HG03196 (cell line): ENCODE data around the gene POLR1F.
"Not testable (repeated sequence)": the region's sequence is repeated elsewhere in the genome, so short reads cannot be mapped to it uniquely, and the experiment has no call there.

Source experiments
- ATAC-seq: cut with Tn5 transposase; IDR thresholded peaks from one replicate; pipeline ENCODE4 v1.9.1; 2021; ENCODE audit not compliant: unreplicated experiment

Gene POLR1F, protein sequence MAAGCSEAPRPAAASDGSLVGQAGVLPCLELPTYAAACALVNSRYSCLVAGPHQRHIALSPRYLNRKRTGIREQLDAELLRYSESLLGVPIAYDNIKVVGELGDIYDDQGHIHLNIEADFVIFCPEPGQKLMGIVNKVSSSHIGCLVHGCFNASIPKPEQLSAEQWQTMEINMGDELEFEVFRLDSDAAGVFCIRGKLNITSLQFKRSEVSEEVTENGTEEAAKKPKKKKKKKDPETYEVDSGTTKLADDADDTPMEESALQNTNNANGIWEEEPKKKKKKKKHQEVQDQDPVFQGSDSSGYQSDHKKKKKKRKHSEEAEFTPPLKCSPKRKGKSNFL

DNA sequence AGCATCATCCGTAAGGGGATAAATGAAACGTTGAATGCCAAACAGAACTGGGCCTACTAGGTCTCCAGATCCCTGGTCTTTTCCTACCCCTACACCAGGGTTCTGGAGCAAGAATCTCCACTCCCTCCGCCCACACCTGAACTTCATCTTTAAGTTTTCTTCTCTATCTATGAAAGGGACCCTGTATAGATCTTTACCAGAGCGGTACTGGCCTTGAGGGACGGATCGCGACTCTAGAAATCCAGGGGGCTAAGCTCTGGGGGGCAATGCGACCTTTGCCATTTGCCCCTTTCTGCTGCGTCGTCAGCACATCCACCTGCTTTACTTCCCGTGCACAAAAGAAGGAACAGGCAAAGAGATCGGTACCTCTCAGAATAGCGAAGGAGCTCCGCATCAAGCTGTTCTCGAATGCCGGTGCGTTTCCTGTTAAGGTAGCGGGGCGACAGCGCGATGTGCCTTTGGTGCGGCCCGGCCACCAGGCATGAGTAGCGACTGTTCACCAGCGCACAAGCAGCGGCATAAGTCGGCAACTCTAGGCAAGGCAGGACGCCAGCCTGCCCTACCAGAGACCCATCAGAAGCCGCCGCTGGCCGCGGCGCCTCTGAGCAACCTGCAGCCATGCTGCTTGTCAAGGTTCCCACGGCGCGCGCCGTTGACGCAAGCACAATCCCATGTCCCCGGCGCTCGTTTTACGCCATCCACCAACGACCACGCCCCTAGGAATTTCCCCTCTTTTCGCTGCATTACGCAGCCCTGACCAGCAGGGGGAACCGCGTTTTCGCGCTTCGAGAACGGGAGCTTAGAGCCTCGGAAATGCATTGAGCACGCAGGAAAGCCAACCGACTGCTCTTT is at the start of gene POLR1F:
Gene POLR1F (minus strand): TSS at position 641 of the 852 bp plus-strand sequence. CDS start 21 bp downstream, at position 620.
- ATAC-seq, result peak; percentile 98

DNA sequence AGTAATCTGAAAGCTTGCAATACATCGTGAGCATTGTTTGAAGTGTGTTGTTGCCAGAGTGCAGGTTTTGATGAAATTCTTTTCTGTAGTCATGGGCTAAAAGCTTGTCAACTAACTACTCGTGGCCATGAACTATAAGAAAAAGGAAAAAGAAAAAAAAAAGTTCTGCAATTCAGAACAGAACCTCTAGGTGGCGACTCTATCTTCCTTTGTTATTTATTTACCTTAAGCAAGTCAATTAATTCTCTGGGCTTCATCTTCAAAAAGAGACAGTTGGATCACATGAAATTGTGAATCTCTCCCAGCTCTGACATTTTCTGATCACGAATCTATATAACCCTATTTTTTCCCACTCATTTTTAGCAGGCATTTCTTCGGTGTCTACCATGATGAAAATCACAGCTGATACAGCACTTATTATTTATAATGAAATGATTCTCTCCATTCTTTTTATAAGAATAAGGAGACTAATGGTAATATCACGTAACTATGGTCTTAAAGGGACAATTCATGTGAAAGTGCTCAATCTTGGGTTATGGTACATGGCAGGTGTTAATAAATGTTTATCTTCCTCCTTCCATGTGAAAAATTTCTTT is 45.8 kb upstream of the POLR1F start:
- no peak for ATAC-seq

DNA sequence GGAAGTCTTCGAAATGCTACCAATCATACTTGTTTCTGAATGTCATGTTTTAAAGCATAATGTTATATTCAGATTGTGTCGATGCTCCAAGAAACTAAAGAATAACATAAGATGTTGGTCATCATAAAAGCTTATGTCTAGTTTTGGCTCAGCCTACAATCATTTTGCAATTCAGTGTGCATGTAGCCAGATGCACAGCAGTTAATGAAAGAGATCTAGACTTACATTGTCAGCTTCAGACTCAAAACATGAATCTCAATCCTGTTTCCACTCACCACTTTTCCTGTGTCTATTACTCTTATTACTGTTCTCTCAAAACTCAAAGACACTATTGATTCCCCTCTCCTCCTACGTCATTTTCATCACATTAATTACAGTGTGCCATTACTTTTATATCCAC is 43.2 kb upstream of the POLR1F start:
- ATAC-seq, result no peak

DNA sequence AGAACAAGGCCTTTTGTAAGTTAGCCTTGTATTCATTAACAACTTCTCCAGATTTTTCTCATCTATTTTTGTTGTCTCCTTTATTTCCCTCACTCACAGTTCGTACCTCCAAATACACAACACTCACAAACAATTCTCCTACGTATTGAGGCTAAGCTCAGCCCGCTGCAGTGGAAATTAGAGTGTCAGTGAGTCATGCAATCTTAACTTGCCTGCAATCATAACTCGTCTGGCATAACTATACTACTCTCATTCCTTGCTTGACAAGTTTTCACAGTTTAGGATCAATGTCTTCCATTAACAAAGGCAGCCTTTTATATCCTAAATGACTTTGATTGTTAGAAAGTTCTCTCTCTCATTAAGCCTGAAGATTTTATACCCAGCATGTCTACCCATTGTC is 40.8 kb upstream of the POLR1F start:
- no peak for ATAC-seq

DNA sequence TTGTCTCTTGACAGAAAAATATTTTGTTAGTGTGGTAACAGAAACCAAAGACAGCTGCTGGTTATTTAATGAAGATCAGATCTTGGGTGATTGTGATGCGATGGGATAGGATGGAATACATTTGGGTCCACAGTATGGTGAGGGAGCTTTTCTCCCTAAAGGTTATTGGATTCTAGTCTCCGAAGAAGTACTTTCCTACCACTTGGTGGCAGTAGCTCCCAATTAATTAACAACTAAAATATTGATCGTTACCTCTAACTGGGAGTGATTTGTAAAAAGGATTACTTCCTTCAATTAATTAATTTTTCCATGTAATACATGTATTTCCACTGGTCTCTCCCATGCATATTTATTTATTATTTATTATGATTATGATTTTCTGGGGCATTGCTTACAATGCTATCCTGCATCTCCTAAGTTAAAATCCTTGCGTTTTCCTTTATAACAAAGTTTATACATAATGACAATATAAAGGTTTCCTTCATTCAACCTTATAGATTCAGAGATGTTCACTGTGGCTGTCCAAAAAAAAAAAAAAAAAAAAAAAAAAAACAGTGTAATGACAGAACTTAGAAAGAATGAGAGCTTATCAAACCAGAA is 39.0 kb upstream of the POLR1F start:
- no peak for ATAC-seq

DNA sequence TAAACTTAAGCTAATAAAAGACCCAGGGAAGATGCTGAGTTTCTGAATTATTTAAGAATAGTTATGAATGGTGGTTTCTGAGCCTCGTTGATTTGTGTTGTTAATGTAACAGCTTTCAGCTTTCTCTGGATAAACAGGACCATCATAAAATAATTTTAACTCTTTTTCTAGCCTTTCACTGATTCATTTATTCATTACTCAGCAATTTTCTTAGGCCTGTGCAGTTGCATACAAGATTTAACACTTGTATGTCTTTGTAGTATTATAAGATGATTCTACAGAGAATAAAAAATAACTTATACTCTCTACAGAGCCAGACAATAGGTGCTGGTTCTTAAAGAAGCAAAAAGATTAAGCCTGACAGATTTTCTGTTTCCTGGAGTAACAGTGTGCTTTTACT is 35.2 kb upstream of the POLR1F start:
- no peak for ATAC-seq

DNA sequence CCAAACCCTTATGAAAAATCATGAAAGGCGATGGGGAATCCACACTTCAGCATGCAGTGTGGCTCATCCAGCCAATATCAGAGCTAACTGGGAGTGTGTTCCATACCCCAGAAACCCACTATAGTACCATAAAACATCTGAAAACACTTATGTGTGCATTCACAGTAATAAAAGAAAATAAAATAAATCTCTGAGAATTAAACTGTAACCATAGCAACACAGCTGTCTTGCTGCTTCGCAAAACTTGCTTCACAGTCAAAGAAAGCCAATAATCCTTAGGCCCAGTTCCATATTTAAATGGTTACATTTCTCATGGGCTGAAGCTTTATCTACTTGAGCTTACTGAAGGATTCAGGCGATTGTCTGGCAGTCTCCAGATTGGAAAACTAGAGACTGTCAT is 19.9 kb upstream of the POLR1F start:
- ATAC-seq, result no peak

DNA sequence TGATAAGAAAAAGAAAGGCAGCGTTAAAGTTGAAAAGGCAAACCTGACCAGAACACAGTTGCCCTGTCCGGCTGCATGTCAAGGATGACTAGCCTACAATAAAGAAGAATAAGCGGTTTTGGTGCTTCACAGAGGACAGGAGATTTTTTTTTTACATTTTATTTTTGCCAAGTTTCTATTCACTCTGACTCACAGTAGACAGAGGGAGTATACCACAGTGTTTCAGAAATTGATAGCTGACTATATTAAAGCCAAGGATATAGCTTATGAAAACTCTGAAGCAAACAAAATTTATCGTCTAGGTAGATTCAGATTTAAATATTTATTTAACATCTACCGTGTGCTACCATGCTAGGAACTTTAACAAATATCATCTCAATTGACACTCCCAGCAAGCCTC is 16.9 kb upstream of the POLR1F start:
- ATAC-seq, result no peak

DNA sequence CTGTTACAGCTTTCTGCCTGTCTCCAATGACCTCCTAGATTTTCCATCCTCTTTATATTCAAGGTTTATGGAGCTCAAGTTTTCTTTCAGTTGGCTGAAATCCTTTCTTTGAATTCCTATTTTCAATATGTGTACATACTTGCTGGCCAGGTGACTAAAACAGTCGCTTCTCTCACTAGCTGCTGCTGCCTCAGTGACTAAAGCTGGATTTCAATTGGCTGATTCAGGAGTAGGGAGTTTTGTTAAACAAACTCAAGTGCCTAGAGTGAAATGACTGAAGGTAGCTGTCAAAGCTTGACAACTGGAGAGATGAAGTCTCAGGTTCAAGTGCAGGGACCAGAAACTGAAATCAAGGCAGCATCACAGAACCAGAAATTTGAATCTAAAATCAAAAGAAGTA is 6.7 kb upstream of the POLR1F start:
- ATAC-seq, result no peak

DNA sequence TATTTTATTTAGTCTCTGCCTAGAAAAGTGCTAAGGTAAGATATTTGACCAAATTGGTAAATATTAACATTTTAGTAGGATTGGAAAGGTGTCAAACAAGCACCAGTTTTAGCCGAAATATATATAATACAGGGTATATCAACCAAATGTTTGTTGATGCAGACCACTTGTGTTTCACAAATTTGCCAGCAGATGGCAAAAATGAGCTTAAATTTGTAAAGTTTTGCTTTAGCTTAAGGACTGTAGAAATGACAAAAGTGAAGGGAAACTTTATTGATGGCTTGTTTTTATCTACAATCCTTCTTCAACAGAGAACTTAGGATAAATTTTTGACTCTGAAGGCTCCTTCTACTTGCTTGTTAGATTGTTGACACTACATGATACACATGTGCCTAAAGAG is 4.8 kb upstream of the POLR1F start:
- ATAC-seq, result no peak

DNA sequence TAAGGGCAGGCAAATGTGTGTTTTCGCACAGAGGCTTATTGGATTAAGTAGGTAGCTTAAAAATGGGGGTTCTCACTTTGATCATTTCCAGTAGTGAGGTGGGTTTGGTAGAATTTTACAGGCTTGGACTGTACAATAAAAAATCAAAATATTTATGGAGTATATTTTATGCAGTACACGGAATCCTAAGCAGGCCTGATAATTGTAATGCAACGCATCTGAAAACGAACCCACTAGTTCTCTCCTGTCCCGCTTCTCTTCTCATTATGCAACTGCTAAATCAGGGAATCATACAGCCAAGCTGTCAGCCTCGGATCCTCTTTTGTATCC is 377 bp upstream of the POLR1F start:
- no peak for ATAC-seq

DNA sequence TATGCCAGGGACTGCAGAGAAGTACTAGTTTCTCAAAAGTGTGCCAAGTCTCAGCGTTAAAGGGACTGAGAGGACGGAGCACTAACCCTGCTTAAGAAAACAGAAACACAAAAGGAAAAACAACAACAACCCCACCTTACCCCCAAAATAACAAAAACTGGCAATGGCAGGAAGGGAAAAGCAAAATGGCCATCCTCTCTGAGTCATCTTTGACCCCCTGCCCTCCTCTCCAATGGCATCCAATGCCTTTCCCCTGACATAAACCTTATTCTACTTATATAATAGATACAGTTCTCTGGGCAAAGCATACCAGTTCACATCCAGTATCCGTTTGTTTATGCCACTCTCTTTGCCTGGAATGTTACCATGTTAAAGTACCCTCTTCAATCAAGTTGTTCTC is 1.6 kb downstream of the POLR1F start:
- ATAC-seq, result no peak

DNA sequence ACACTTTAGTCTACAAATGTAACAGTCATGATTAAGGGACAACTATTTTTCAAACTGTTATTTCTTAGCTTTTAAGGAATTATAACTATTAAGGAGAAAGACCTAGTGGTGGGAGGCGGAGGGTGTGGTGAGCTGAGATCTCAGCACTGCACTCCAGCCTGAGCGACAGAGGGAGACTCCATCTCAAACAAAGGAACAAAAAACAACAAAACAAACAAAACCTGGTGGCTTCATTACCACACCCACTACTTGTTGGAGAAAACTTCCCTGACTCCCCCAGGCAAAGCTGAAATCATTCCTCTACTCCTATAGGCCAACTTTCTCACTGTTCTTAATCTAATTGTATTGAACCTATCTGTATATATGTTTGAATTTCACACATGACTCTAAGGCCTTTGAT is 3.2 kb downstream of the POLR1F start:
- no peak for ATAC-seq

DNA sequence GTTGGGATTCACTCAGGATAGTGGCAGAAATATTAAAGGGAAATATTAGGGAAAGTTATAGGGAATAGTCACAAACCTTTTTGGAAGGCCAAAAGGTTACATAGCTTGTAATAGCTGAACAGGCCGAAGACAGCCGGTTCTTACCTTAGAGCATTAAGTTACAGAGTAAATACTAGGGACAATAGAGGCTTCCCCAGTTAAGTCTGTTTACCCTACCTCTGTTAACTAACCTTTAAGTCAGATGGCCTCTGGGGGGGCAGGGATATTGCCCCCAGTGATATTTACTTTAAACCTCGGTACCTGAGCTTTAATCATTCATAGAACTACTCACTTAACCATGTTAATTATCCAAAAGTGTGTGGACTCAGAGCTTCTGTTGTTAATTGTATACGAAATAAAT is 7.4 kb downstream of the POLR1F start:
- no peak for ATAC-seq

DNA sequence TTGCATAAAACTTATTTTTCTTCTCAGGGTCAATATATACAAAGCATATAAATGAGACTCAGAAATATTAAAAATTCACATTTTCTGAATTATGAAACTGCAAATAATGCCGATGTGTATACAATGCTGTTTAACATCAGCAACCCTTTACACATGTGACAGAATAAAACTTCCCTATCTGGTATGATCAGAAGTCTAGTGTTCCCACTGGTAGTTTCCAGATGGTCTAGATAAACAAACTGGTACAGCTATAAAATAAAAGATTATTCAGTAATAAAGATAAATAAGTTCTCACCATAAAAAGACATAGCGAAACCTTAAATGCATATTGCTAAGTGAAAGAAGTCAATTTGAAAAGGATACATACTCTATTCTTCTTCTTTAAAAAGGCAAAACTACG is 7.9 kb downstream of the POLR1F start:
- ATAC-seq, result no peak

DNA sequence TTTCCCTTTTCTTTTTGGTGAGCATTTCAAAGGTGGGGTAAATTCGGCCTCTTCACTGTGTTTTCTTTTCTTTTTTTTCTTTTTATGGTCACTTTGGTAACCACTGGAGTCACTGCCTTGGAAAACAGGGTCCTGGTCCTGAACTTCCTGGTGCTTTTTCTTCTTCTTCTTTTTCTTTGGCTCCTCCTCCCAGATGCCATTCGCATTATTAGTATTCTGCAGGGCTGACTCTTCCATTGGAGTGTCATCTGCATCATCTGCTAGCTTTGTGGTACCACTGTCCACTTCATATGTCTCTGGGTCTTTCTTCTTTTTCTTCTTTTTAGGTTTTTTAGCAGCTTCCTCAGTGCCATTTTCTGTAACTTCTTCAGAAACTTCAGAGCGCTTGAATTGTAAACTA is 10.5 kb downstream of the POLR1F start:
- no peak for ATAC-seq

DNA sequence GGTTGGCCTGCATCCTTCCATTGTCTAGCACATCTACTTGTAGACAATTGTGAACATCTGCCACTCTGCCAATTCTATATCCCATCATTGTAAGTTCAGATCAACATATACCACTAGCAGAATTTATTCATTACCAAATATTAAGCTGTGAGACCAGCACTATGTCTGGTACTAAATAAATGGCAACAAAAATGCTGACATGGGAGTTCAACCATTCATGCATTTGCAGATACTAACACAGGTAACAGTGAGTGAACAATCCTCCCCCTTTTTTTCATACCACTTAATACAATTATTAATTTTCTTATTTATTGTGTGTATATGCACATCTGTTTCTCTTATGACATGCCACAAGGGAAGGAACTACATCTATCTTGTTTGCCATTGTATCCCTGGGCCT is 11.9 kb downstream of the POLR1F start:
- no peak for ATAC-seq

DNA sequence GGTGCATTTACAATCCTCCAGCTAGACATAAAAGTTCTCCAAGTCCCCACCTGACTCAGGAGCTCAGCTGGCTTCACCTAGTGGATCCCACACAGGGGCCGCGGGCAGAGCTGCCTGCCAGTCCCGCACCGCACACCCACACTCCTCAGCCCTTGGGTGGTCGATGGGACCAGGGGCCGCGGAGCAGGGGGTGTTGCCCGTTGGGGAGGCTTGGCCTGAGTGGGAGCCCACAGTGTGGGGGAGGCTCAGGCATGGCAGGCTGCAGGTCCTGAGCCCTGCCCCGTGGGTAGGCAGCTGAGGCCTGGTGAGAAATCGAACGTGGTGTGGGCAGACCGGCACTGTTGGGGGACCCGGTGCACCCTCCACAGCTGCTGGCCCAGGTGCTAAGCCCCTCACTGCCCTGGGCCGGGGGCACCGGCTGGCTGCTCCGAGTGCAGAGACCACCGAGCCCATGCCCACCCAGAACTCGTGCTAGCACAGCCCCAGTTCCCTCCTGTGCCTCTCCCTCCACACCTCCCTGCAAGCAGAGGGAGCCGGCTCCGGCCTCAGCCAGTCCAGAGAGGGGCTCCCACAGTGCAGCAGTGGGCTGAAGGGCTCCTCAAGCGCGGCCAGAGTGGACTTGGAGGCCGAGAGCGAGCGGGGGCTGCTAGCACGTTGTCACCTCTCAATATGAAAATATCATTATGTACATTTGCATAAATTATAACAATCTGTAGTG is 16.6 kb downstream of the POLR1F start:
- ATAC-seq, result no peak

DNA sequence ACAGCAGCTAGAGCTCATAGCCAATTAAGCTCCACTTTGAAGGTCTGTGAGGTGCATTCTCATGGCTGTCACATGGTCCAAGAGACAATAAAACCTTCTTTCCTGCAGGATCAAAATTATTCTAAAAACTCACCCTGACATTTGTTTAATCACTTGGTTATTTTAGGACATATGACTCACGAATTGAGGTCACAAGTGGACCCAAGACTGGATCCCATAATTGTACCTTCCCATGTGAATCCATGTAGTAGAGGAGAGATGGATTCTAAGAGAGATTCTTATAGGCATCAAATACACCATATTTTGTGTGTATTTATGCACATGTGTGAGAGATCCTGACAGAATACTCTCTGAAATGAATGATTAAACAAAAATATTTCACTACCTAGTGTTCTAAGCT is 18.1 kb downstream of the POLR1F start:
- ATAC-seq, result no peak

DNA sequence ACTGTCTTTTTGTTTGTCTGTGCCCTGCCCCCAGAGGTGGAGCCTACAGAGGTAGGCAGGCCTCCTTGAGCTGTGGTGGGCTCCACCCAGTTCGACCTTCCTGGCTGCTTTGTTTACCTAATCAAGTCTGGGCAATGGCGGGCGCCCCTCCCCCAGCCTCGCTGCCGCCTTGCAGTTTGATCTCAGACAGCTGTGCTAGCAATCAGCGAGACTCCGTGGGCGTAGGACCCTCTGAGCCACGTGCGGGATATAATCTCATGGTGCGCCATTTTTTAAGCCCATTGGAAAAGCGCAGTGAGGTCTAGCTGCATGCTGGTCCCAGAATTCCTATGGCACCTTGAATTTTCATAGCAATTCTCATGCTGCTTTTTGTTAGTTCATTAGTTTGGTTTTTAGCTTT is 19.7 kb downstream of the POLR1F start:
- ATAC-seq, result not testable (repeated sequence)

DNA sequence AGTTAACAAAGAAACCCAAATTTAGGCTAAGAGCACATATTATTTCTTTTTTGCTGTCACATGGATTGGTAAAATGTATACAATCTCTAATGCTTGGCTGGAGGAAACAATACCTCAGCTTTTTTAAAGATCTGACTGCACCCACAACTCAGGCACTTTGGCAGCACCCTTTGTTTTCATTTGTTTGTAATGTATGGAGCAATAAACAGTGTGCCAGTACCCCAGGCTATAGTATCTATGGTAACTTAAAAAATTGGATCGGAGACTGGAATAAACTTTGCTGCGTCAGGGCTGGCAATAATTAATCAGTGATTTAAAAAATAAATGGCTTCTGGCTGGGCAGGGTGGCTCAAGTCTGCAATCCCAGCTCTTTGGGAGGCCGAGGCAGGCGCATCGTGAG is 27.2 kb downstream of the POLR1F start:
- no peak for ATAC-seq
